Measurements from ENCODE around the gene TAS2R16.

Gene TAS2R16

GRCh38 chr7:122975341-122975740, 20.2 kb downstream of the TAS2R16 start:
- TF ChIP-seq CTCF (IDR thresholded peaks at IDR 0.05): no peak
- Histone ChIP-seq H3K4me3 (ENCODE audit: low read depth in 1 of 2, low read length in 1 of 2) (no peak overlapping the region), H3K4me1 (ENCODE audit: control insufficient read depth in 1 of 2, insufficient read depth in 1 of 2, low read depth in 1 of 2, low read length in 1 of 2) (no peaks in the 10 kb centered on the region), H3K27me3 (no peaks in the 10 kb centered on the region), H3K9me3 (no peaks in the 10 kb centered on the region), H3K27ac (no peak overlapping the region), H3K36me3 (no peaks in the 10 kb centered on the region)

GRCh38 chr7:122974229-122974628, 21.3 kb downstream of the TAS2R16 start:
- TF ChIP-seq CTCF (IDR thresholded peaks at IDR 0.05): no peak
- Histone ChIP-seq H3K4me3 (ENCODE audit: low read depth in 1 of 2, low read length in 1 of 2) (no peak overlapping the region), H3K27ac (no peak overlapping the region)

GRCh38 chr7:122972056-122972455, 23.4 kb downstream of the TAS2R16 start:
- Histone ChIP-seq H3K4me3 (ENCODE audit: low read depth in 1 of 2, low read length in 1 of 2) (no peak overlapping the region), H3K36me3 (no peaks in the 10 kb centered on the region)

More at GRCh38 chr7:122974229-122974628, 21.3 kb downstream of the TAS2R16 start:
- Histone ChIP-seq H3K36me3 (no peaks in the 10 kb centered on the region), H3K27me3 (no peaks in the 10 kb centered on the region), H3K4me1 (ENCODE audit: control insufficient read depth in 1 of 2, insufficient read depth in 1 of 2, low read depth in 1 of 2, low read length in 1 of 2) (no peaks in the 10 kb centered on the region), H3K9me3 (no peaks in the 10 kb centered on the region)

GRCh38 chr7:122970740-122971725, 24.5 kb downstream of the TAS2R16 start:
- Histone ChIP-seq H3K27ac (no peak overlapping the region), H3K9me3 (no peaks in the 10 kb centered on the region), H3K36me3 (no peaks in the 10 kb centered on the region), H3K4me1 (ENCODE audit: control insufficient read depth in 1 of 2, insufficient read depth in 1 of 2, low read depth in 1 of 2, low read length in 1 of 2) (no peaks in the 10 kb centered on the region), H3K4me3 (ENCODE audit: low read depth in 1 of 2, low read length in 1 of 2) (no peak overlapping the region), H3K27me3 (no peaks in the 10 kb centered on the region)
- no peak for TF ChIP-seq CTCF (IDR thresholded peaks at IDR 0.05)

More at GRCh38 chr7:122972056-122972455, 23.4 kb downstream of the TAS2R16 start:
- Histone ChIP-seq H3K9me3 (no peaks in the 10 kb centered on the region), H3K27me3 (no peaks in the 10 kb centered on the region), H3K4me1 (ENCODE audit: control insufficient read depth in 1 of 2, insufficient read depth in 1 of 2, low read depth in 1 of 2, low read length in 1 of 2) (no peaks in the 10 kb centered on the region), H3K27ac (no peak overlapping the region)
- no peak for TF ChIP-seq CTCF (IDR thresholded peaks at IDR 0.05)

GRCh38 chr7:122968389-122968788, 27.1 kb downstream of the TAS2R16 start:
- Histone ChIP-seq H3K4me3 (ENCODE audit: low read depth in 1 of 2, low read length in 1 of 2) (no peak overlapping the region), H3K4me1 (ENCODE audit: control insufficient read depth in 1 of 2, insufficient read depth in 1 of 2, low read depth in 1 of 2, low read length in 1 of 2) (no peaks in the 10 kb centered on the region), H3K27me3 (no peaks in the 10 kb centered on the region), H3K9me3 (no peaks in the 10 kb centered on the region), H3K36me3 (no peaks in the 10 kb centered on the region), H3K27ac (no peak overlapping the region)
- TF ChIP-seq CTCF (IDR thresholded peaks at IDR 0.05): no peak
